Endodermal cell (in vitro differentiated cells): ENCODE data around the gene ZNF670. TPM values are rescaled to one million over a fixed set of nuclear protein-coding genes. Genes with fewer than 3 reads are reported as not detected.

Experiments
- DNase-seq: peaks from one replicate; pipeline ENCODE4 v3.0.0-alpha.2; 2017
- H3K27ac ChIP-seq: 2 replicates; pipeline ENCODE4 v1.5.1; 2013; ENCODE audit warnings: mild to moderate bottlenecking, low read depth, low read length, moderate library complexity
- H3K27me3 ChIP-seq: 2 replicates; pipeline ENCODE4 v1.6.1; 2013; ENCODE audit warnings: mild to moderate bottlenecking, low read length, moderate library complexity; ENCODE audit not compliant: insufficient read depth, control insufficient read depth, poor library complexity, severe bottlenecking
- H3K36me3 ChIP-seq: 2 replicates; pipeline ENCODE4 v1.7.0; 2013; ENCODE audit warnings: mild to moderate bottlenecking, low read length, moderate library complexity; ENCODE audit not compliant: control insufficient read depth, insufficient read depth
- H3K4me1 ChIP-seq: one replicate; pipeline ENCODE4 v1.7.0; 2013; ENCODE audit warnings: low read length; ENCODE audit not compliant: control insufficient read depth, insufficient read depth
- H3K4me3 ChIP-seq: 2 replicates; pipeline ENCODE4 v1.5.1; 2013; ENCODE audit warnings: mild to moderate bottlenecking, low read length, moderate library complexity
- H3K9ac ChIP-seq: 2 replicates; pipeline ENCODE4 v1.6.1; 2013; ENCODE audit warnings: mild to moderate bottlenecking, low read length, moderate library complexity; ENCODE audit not compliant: poor library complexity, severe bottlenecking; ENCODE audit errors: extremely low read depth
- H3K9me3 ChIP-seq: 2 replicates; pipeline ENCODE4 v1.6.1; 2013; ENCODE audit warnings: mild to moderate bottlenecking, low read length, moderate library complexity; ENCODE audit not compliant: control insufficient read depth
- H3K27ac Mint-ChIP-seq: 2 replicates; pipeline ENCODE4 v1.8.0; 2020; ENCODE audit warnings: mixed read lengths
- H3K27me3 Mint-ChIP-seq: 2 replicates; pipeline ENCODE4 v1.8.0; 2021; ENCODE audit warnings: mild to moderate bottlenecking, mixed read lengths; ENCODE audit not compliant: insufficient read depth
- H3K36me3 Mint-ChIP-seq: 2 replicates; pipeline ENCODE4 v1.8.0; 2020; ENCODE audit warnings: low read depth, mixed read lengths
- H3K4me1 Mint-ChIP-seq: 2 replicates; pipeline ENCODE4 v1.8.0; 2020; ENCODE audit warnings: mixed read lengths
- H3K4me3 Mint-ChIP-seq: 2 replicates; pipeline ENCODE4 v1.8.0; 2020; ENCODE audit warnings: mild to moderate bottlenecking, moderate library complexity, mixed read lengths
- H3K9me3 Mint-ChIP-seq: 2 replicates; pipeline ENCODE4 v1.8.0; 2020; ENCODE audit warnings: mild to moderate bottlenecking, mixed read lengths
- CTCF ChIP-seq: fragments of 200-600 bp; sonication (generic); conservative IDR thresholded peaks from 2 replicates; pipeline ENCODE4 v1.5.0; 2021; ENCODE audit warnings: antibody characterized with exemption, mild to moderate bottlenecking
- WGBS, 2 experiments: methylation state at CpG; one replicate each; pipeline versions ENCODE4 v1.1.5 to v1.1.7; 2013; ENCODE audit warnings: missing lambda C conversion rate in 2 of 2, mixed read lengths in 1 of 2; ENCODE audit not compliant: insufficient coverage in 1 of 2, insufficient read length in 1 of 2; 5-methylcytosine and 5-hydroxymethylcytosine counted together
- total RNA-seq, 2 donors: library from RNA; stranded (reverse); fragmentation: NEBNext Ultra II Directional in 1 of 2; extraction: Animal tissue kit (Norgen Biotek cat#: 25700) in 1 of 2; gene quantifications; 2 replicates in 1 of 2; 3 replicates in 1 of 2; pipeline ENCODE4 v1.2.1, GENCODE V29; 2021

The ZNF670 gene
- total RNA-seq, 2 donors from 2014 or later, result 10.9 to 15.7 TPM

DNA sequence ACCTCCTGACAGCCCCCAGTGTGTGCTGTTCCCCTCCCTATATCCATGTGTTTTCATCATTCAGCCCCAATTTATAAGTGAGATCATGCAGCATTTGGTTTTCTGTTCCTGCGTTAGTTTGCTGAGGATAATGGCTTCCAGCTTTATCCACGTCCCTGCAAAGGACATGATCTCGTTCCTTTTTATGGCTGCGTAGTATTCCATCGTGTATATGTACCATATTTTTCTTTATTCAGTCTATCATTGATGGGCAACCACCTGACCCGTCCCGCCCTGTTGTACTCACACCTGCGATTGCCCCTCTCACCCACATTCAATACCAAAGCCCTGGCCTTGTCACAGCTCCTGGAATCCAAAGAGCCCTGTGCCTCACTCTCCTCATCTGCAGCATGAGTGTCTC is 6.2 kb upstream of the ZNF670 start:
- peaks cover 35% of the 10 kb centered on the region for H3K27me3 ChIP-seq
- Mint-ChIP-seq H3K27ac (no peak overlapping the region), H3K27me3 (peaks cover 64% of the 10 kb centered on the region), H3K4me1 (peaks cover 13% of the 10 kb centered on the region), H3K4me3 (no peak overlapping the region), H3K36me3 (no peaks in the 10 kb centered on the region), H3K9me3 (peaks cover 21% of the 10 kb centered on the region)
- H3K9ac ChIP-seq, result no peak overlapping the region
- H3K27ac ChIP-seq, result no peak overlapping the region
- H3K36me3 ChIP-seq, result no peaks in the 10 kb centered on the region
- H3K9me3 ChIP-seq, result peaks cover 11% of the 10 kb centered on the region
- no peak for TF ChIP-seq CTCF
- DNase-seq, result no peak
- no peak overlapping the region for H3K4me3 ChIP-seq
- WGBS, 2 experiments, result 90 to 94% methylated on average over 8 of the region's 8 CpGs
- peaks cover 10% of the 10 kb centered on the region for H3K4me1 ChIP-seq

GRCh38 chr1:247079141-247079874 is 697 bp upstream of the ZNF670 start:
- peak overlapping the region; percentile 82 for H3K4me3 Mint-ChIP-seq
- H3K4me1 Mint-ChIP-seq, result peaks cover 22% of the 10 kb centered on the region
- peak overlapping the region; percentile 28 for H3K4me3 ChIP-seq
- H3K27me3 Mint-ChIP-seq, result peaks cover 18% of the 10 kb centered on the region
- peaks cover 11% of the 10 kb centered on the region for H3K36me3 ChIP-seq
- H3K9me3 ChIP-seq, result peaks cover 23% of the 10 kb centered on the region
- H3K27ac ChIP-seq, result no peak overlapping the region
- H3K36me3 Mint-ChIP-seq, result peaks cover 32% of the 10 kb centered on the region
- H3K9me3 Mint-ChIP-seq, result peaks cover 42% of the 10 kb centered on the region
- peak overlapping the region; percentile 96 for H3K27ac Mint-ChIP-seq
- peak; percentile 70 for DNase-seq
- H3K27me3 ChIP-seq, result no peaks in the 10 kb centered on the region
- H3K9ac ChIP-seq, result no peak overlapping the region
- no peaks in the 10 kb centered on the region for H3K4me1 ChIP-seq
- TF ChIP-seq CTCF, result no peak
- WGBS, 2 experiments, result 83 to 93% methylated on average over 18 to 23 of the region's 23 CpGs

DNA sequence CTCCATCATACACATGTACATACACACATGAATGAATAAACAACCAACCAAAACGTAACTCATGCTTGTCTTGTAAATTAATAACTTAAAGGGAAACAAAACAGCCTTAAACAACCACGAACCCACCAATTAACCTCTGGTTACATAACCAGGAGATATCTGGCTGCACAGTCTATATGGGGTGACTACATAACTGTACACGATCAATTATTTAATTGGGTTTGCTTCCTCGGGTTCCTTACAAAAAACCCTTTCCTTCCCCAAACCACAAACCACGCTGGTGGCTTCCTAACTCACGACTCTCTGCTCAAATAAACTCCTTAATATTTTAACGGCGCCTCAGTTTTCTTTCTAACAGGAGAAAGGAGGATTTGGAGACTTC is 744 bp downstream of the ZNF670 start:
- Histone ChIP-seq H3K9me3 (peaks cover 34% of the 10 kb centered on the region), H3K27ac (peak overlapping the region; percentile 83)
- WGBS, 2 experiments, result 0 to 4% methylated on average over 4 to 8 of the region's 8 CpGs

More for the DNA sequence above, 744 bp downstream of the ZNF670 start:
- H3K36me3 ChIP-seq, result peaks cover 21% of the 10 kb centered on the region
- H3K9me3 Mint-ChIP-seq, result peaks cover 44% of the 10 kb centered on the region
- H3K4me1 ChIP-seq, result no peaks in the 10 kb centered on the region
- H3K27me3 ChIP-seq, result no peaks in the 10 kb centered on the region
- DNase-seq, result no peak
- peaks cover 8% of the 10 kb centered on the region for H3K27me3 Mint-ChIP-seq
- peak overlapping the region; percentile 96 for H3K27ac Mint-ChIP-seq
- peaks cover 18% of the 10 kb centered on the region for H3K4me1 Mint-ChIP-seq
- peaks cover 44% of the 10 kb centered on the region for H3K36me3 Mint-ChIP-seq
- TF ChIP-seq CTCF, result no peak
- H3K9ac ChIP-seq, result peak overlapping the region; percentile 92
- H3K4me3 ChIP-seq, result peak overlapping the region; percentile 96
- peak overlapping the region; percentile 82 for H3K4me3 Mint-ChIP-seq
